ENCODE results near the gene CSN2. TPM values are rescaled to one million over a fixed set of nuclear protein-coding genes. Genes with fewer than 3 reads are reported as not detected.

The CSN2 gene
- total and polyA plus RNA-seq, 2 of the 4 experiments (the other 2 are of a cell fraction): not detected

Other genes with a start within 250 kb of the CSN2 start
- gene SULT1B1, start 205.1 kb downstream of the CSN2 start, total RNA-seq (2012; rRNA removed): under 0.01 and 0.18 TPM in 2 replicates
- 0.04 and 0.05 TPM in 2 replicates for gene SULT1B1, start 205.1 kb downstream of the CSN2 start, polyA plus RNA-seq (2012; rRNA removed)
- not detected in 2 replicates for gene SULT1E1, start 105.6 kb downstream of the CSN2 start, total RNA-seq (2012; rRNA removed)
- gene SULT1E1, start 105.6 kb downstream of the CSN2 start, polyA plus RNA-seq (2012; rRNA removed): not detected in 2 replicates
- gene CSN1S1, start 34.7 kb downstream of the CSN2 start, total RNA-seq (2012; rRNA removed): not detected in 2 replicates
- gene CSN1S1, start 34.7 kb downstream of the CSN2 start, polyA plus RNA-seq (2012; rRNA removed): not detected in 2 replicates
- not detected in 2 replicates for gene STATH, start 30.2 kb upstream of the CSN2 start, total RNA-seq (2012; rRNA removed)
- not detected in 2 replicates for gene STATH, start 30.2 kb upstream of the CSN2 start, polyA plus RNA-seq (2012; rRNA removed)
- not detected in 2 replicates for gene HTN3, start 62.7 kb upstream of the CSN2 start, total RNA-seq (2012; rRNA removed)
- gene HTN3, start 62.7 kb upstream of the CSN2 start, polyA plus RNA-seq (2012; rRNA removed): not detected in 2 replicates
- gene HTN1, start 84.7 kb upstream of the CSN2 start, total RNA-seq (2012; rRNA removed): not detected in 2 replicates
- not detected in 2 replicates for gene HTN1, start 84.7 kb upstream of the CSN2 start, polyA plus RNA-seq (2012; rRNA removed)
- not detected in 2 replicates for gene PRR27, start 188.5 kb upstream of the CSN2 start, total RNA-seq (2012; rRNA removed)
- not detected in 2 replicates for gene PRR27, start 188.5 kb upstream of the CSN2 start, polyA plus RNA-seq (2012; rRNA removed)
- gene ODAM, start 230.0 kb upstream of the CSN2 start, total RNA-seq (2012; rRNA removed): not detected in 2 replicates
- not detected in 2 replicates for gene ODAM, start 230.0 kb upstream of the CSN2 start, polyA plus RNA-seq (2012; rRNA removed)